PFSK-1 (cell line): ENCODE measurements around the gene DNAH11.

Experiments used
- POLR2AphosphoS5 ChIP-seq: IDR thresholded peaks from 2 replicates; pipeline ENCODE4 v1.6.1; 2012; ENCODE audit warnings: low read depth, mild to moderate bottlenecking, control low read depth, low read length, moderate library complexity
- REST ChIP-seq, 2 experiments: IDR thresholded peaks; 2 replicates each; pipeline versions ENCODE4 v1.6.1 to v1.8.0; 2011 to 2012; ENCODE audit warnings: low read depth in 2 of 2, low read length in 2 of 2, control low read depth in 1 of 2, inconsistent platforms in 1 of 2, mild to moderate bottlenecking in 1 of 2, moderate library complexity in 1 of 2; ENCODE audit not compliant: insufficient read depth in 1 of 2
- SIN3A ChIP-seq: IDR thresholded peaks from 2 replicates; pipeline ENCODE4 v1.6.1; 2012; ENCODE audit warnings: mild to moderate bottlenecking, low read length, moderate library complexity, borderline replicate concordance; ENCODE audit not compliant: insufficient read depth
- TAF1 ChIP-seq: IDR thresholded peaks from 2 replicates; pipeline ENCODE4 v1.6.1; 2012; ENCODE audit warnings: low read length, control low read depth, borderline replicate concordance; ENCODE audit not compliant: insufficient read depth

GRCh38 chr7:21883069-21883468, 340.2 kb downstream of the DNAH11 start:
- TF ChIP-seq SIN3A (no peak), POLR2AphosphoS5 (no peak), REST (IDR thresholded peaks at IDR 0.05; ENCODE audit: insufficient read depth in 1 of 2, low read depth in 2 of 2, low read length in 2 of 2) (no peak), TAF1 (no peak)
